ENCODE measurements around the gene TMEM69. TPM values are rescaled to one million over a fixed set of nuclear protein-coding genes. Genes with fewer than 3 reads are reported as not detected.

Gene TMEM69
- total and polyA plus RNA-seq, 2 of the 13 experiments (the other 11 are each of a cell fraction or from before 2014, with no cell fraction given) = 25.4 to 135 TPM

- TF ChIP-seq SNAPC5 (CRISPR knock-in tag; IDR thresholded peaks at IDR 0.05; ENCODE audit: borderline replicate concordance) (no peak), ZNF572 (CRISPR knock-in tag; IDR thresholded peaks at IDR 0.05) (no peak), PITX1 (CRISPR knock-in tag; IDR thresholded peaks at IDR 0.05) (no peak), DDIT3 (CRISPR knock-in tag; IDR thresholded peaks at IDR 0.05) (no peak), ZBTB37 (CRISPR knock-in tag; IDR thresholded peaks at IDR 0.05) (no peak), ZNF75D (CRISPR knock-in tag; IDR thresholded peaks at IDR 0.05; ENCODE audit: borderline replicate concordance) (0 out of 2 replicates have a peak, but pooled peaks have one; percentile 55), KAT8 (CRISPR knock-in tag; IDR thresholded peaks at IDR 0.05) (peak; percentile 81; the same call in 1 of the 2 replicates), FOXO1 (CRISPR knock-in tag; IDR thresholded peaks at IDR 0.05) (peak; percentile 12; the same call in 1 of the 2 replicates), THAP7 (CRISPR knock-in tag; IDR thresholded peaks at IDR 0.05) (no peak), ZNF574 (CRISPR knock-in tag; IDR thresholded peaks at IDR 0.05) (peak; percentile 86), SRY (CRISPR knock-in tag; IDR thresholded peaks at IDR 0.05) (peak; percentile 32; the same call in 1 of the 2 replicates), XBP1 (CRISPR knock-in tag; IDR thresholded peaks at IDR 0.05) (no peak), ZNF142 (CRISPR knock-in tag; IDR thresholded peaks at IDR 0.05) (no peak; the same call in 1 of the 2 replicates), NCOA5 (CRISPR knock-in tag; IDR thresholded peaks at IDR 0.05) (no peak), SKIL (CRISPR knock-in tag; IDR thresholded peaks at IDR 0.05; ENCODE audit: borderline replicate concordance) (no peak)
These were observed 797 bp upstream of the TMEM69 start (continued) for GRCh38 chr1:45687014-45687753.

Data from HepG2 (cell line).